GM06990 (cell line): ENCODE data around the gene CACNB4.

ENCODE experiments used
- DNase-seq: peaks from one replicate; pipeline ENCODE4 v3.0.0-alpha.2; 2011; ENCODE audit not compliant: insufficient read length; ENCODE audit errors: extremely low read depth
- H3K27me3 ChIP-seq: replicated peaks from 2 replicates; pipeline ENCODE4 v1.6.0; 2011; ENCODE audit warnings: low read length; ENCODE audit not compliant: control insufficient read depth, insufficient read depth
- H3K36me3 ChIP-seq: 2 replicates; pipeline ENCODE4 v1.5.1; 2011; ENCODE audit warnings: low read length; ENCODE audit not compliant: control insufficient read depth, insufficient read depth
- H3K4me3 ChIP-seq: replicated peaks from 2 replicates; pipeline ENCODE4 v1.5.1; 2011; ENCODE audit warnings: low read depth, mild to moderate bottlenecking, control low read depth, low read length
- CTCF ChIP-seq: IDR thresholded peaks from 2 replicates; pipeline ENCODE4 v1.5.1; 2011; ENCODE audit warnings: low read length, control low read depth, mild to moderate bottlenecking, inconsistent platforms; ENCODE audit not compliant: insufficient read depth, poor library complexity, severe bottlenecking

The CACNB4 gene

GRCh38 chr2:152078023-152078422 is 20.8 kb downstream of the CACNB4 start:
- Histone ChIP-seq H3K4me3 (no peak overlapping the region), H3K27me3 (no peaks in the 10 kb centered on the region)
- no peak for TF ChIP-seq CTCF

GRCh38 chr2:152075461-152076050 is 23.3 kb downstream of the CACNB4 start:
- Histone ChIP-seq H3K27me3 (no peaks in the 10 kb centered on the region), H3K4me3 (no peak overlapping the region), H3K36me3 (no peaks in the 10 kb centered on the region)
- no peak for TF ChIP-seq CTCF
- DNase-seq = no peak

More at GRCh38 chr2:152078023-152078422, 20.8 kb downstream of the CACNB4 start:
- no peak for DNase-seq
- no peaks in the 10 kb centered on the region for H3K36me3 ChIP-seq

- Histone ChIP-seq H3K27me3 (no peaks in the 10 kb centered on the region), H3K4me3 (no peak overlapping the region), H3K36me3 (no peaks in the 10 kb centered on the region)
- TF ChIP-seq CTCF = no peak
- no peak for DNase-seq
Observed at GRCh38 chr2:152072011-152072410, 26.8 kb downstream of the CACNB4 start.

- no peak for TF ChIP-seq CTCF
- H3K4me3 ChIP-seq = no peak overlapping the region
- DNase-seq = no peak
- no peaks in the 10 kb centered on the region for H3K27me3 ChIP-seq
- H3K36me3 ChIP-seq = no peaks in the 10 kb centered on the region
Observed at GRCh38 chr2:152071518-152071917, 27.3 kb downstream of the CACNB4 start.

GRCh38 chr2:152071092-152071491 is 27.8 kb downstream of the CACNB4 start:
- H3K36me3 ChIP-seq = no peaks in the 10 kb centered on the region
- DNase-seq = peak; percentile 41
- no peak overlapping the region for H3K4me3 ChIP-seq
- no peak for TF ChIP-seq CTCF
- H3K27me3 ChIP-seq = no peaks in the 10 kb centered on the region

- TF ChIP-seq CTCF = no peak
Observed at GRCh38 chr2:152068226-152068625, 30.6 kb downstream of the CACNB4 start.

More at GRCh38 chr2:152068226-152068625, 30.6 kb downstream of the CACNB4 start:
- no peak for DNase-seq
- no peaks in the 10 kb centered on the region for H3K36me3 ChIP-seq
- H3K27me3 ChIP-seq = no peaks in the 10 kb centered on the region
- H3K4me3 ChIP-seq = no peak overlapping the region
